Panc1 (cell line): ENCODE results near the gene ZNF236. TPM values are rescaled to one million over a fixed set of nuclear protein-coding genes. Genes with fewer than 3 reads are reported as not detected.

Experiments used
- ATAC-seq: fragments of 200-7000 bp; cut with Tn5 transposase; 2 replicates; pipeline ENCODE4 v1.9.1; 2020; ENCODE audit warnings: mild to moderate bottlenecking, moderate library complexity
- BruUV-seq: library from RNA; stranded (reverse); fragments of 400-500 nt; replicated peaks from 2 replicates; lab custom pipeline; 2021; lab: Mats Ljungman, UMichigan
- CTCF ChIA-PET: fragments of 300-600 bp; sonication (Branson Sonifier 250); formaldehyde crosslinking; loops from one replicate; lab custom pipeline; 2022; ENCODE audit warnings: antibody characterized with exemption; lab: Charles Lee
- POLR2A ChIA-PET: fragments of 300-600 bp; sonication (Branson Sonifier 250); formaldehyde crosslinking; loops from one replicate; lab custom pipeline; 2022; ENCODE audit warnings: antibody characterized with exemption; lab: Charles Lee
- DNase-seq: peaks from one replicate; pipeline ENCODE4 v3.0.0-alpha.2; 2010; ENCODE audit warnings: low read depth, low spot score
- H3K27ac ChIP-seq: 2 replicates; pipeline ENCODE4 v1.5.1; 2011; ENCODE audit warnings: mild to moderate bottlenecking, low read length, inconsistent platforms
- H3K27me3 ChIP-seq: fragments of 200-500 bp; sonication (Bioruptor generic); 2 replicates; pipeline ENCODE4 v1.6.0; 2014; ENCODE audit warnings: low read length, inconsistent platforms; ENCODE audit not compliant: control insufficient read depth, insufficient read depth
- H3K36me3 ChIP-seq: fragments of 200-500 bp; sonication (Bioruptor generic); 2 replicates; pipeline ENCODE4 v1.5.1; 2014; ENCODE audit warnings: inconsistent platforms, mild to moderate bottlenecking, low read length, moderate library complexity; ENCODE audit not compliant: control insufficient read depth, insufficient read depth
- H3K4me1 ChIP-seq: 2 replicates; pipeline ENCODE4 v1.5.1; 2011; ENCODE audit warnings: inconsistent platforms, mild to moderate bottlenecking, low read length, moderate library complexity; ENCODE audit not compliant: control insufficient read depth, insufficient read depth
- H3K4me3 ChIP-seq, 2 experiments: 2 replicates each; pipeline ENCODE4 v1.5.1; 2011 to 2012; ENCODE audit warnings: low read depth in 2 of 2, low read length in 2 of 2, mild to moderate bottlenecking in 2 of 2, inconsistent platforms in 1 of 2, moderate library complexity in 1 of 2
- H3K9me3 ChIP-seq: fragments of 200-500 bp; sonication (Bioruptor generic); 2 replicates; pipeline ENCODE4 v1.5.1; 2014; ENCODE audit warnings: low read depth, mild to moderate bottlenecking, inconsistent platforms, low read length, moderate library complexity; ENCODE audit not compliant: control insufficient read depth, insufficient read depth
- CTCF ChIP-seq: fragments of 450-650 bp; IDR thresholded peaks from 2 replicates; pipeline ENCODE4 v1.5.1; 2017; ENCODE audit warnings: mild to moderate bottlenecking
- POLR2AphosphoS5 ChIP-seq: IDR thresholded peaks from 2 replicates; pipeline ENCODE4 v1.6.1; 2012; ENCODE audit warnings: mild to moderate bottlenecking, low read depth, low read length, moderate library complexity
- REST ChIP-seq, 2 experiments: IDR thresholded peaks; 2 replicates each; pipeline ENCODE4 v1.6.1; 2011 to 2012; ENCODE audit warnings: low read depth in 2 of 2, control low read depth in 1 of 2, low read length in 1 of 2, mild to moderate bottlenecking in 1 of 2, moderate library complexity in 1 of 2; ENCODE audit not compliant: insufficient read depth in 1 of 2
- SIN3A ChIP-seq: IDR thresholded peaks from 2 replicates; pipeline ENCODE4 v1.6.1; 2012; ENCODE audit warnings: low read depth, mild to moderate bottlenecking, low read length, moderate library complexity, borderline replicate concordance; ENCODE audit not compliant: insufficient read depth
- TCF7L2 ChIP-seq: IDR thresholded peaks from 2 replicates; pipeline ENCODE4 v1.6.1; 2011; ENCODE audit warnings: mild to moderate bottlenecking, low read depth, low read length, inconsistent platforms
- in situ Hi-C: cut with HindIII; loops from 2 replicates; pipeline ENCODE4 v1.10.0; 2016; ENCODE audit warnings: low sequenced_read_pairs, low pct_unique_long_range_greater_than_20kb
- intact Hi-C: fragments of 100-400 bp; cut with micrococcal nuclease; formaldehyde crosslinking; loops from one replicate; pipeline ENCODE4 v1.10.0; 2022; ENCODE audit not compliant: unreplicated experiment
- total RNA-seq: library from RNA; stranded (reverse); gene quantifications from one replicate; pipeline ENCODE4 v1.2.1, GENCODE V29; 2021; ENCODE audit not compliant: unreplicated experiment

Gene ZNF236
- total RNA-seq, 1 experiment from 2014 or later: 32.2 TPM

GRCh38 chr18:77012120-77012519 lies 189.8 kb downstream of the ZNF236 start:
- Histone ChIP-seq H3K27ac (no peak overlapping the region), H3K4me1 (no peaks in the 10 kb centered on the region; the same call in 1 of the 2 replicates), H3K27me3 (no peaks in the 10 kb centered on the region), H3K4me3 (no peak overlapping the region), H3K9me3 (no peaks in the 10 kb centered on the region), H3K36me3 (no peaks in the 10 kb centered on the region)
- intact Hi-C loops: no loop called here
- no TSS peak for BruUV-seq
- ChIA-PET POLR2A (no interaction called here), CTCF (no interaction called here)
- ATAC-seq: no peak
- DNase-seq: no peak
- TF ChIP-seq SIN3A (no peak), CTCF (no peak), TCF7L2 (no peak), POLR2AphosphoS5 (no peak)
- in situ Hi-C loops: no loop called here

DNA sequence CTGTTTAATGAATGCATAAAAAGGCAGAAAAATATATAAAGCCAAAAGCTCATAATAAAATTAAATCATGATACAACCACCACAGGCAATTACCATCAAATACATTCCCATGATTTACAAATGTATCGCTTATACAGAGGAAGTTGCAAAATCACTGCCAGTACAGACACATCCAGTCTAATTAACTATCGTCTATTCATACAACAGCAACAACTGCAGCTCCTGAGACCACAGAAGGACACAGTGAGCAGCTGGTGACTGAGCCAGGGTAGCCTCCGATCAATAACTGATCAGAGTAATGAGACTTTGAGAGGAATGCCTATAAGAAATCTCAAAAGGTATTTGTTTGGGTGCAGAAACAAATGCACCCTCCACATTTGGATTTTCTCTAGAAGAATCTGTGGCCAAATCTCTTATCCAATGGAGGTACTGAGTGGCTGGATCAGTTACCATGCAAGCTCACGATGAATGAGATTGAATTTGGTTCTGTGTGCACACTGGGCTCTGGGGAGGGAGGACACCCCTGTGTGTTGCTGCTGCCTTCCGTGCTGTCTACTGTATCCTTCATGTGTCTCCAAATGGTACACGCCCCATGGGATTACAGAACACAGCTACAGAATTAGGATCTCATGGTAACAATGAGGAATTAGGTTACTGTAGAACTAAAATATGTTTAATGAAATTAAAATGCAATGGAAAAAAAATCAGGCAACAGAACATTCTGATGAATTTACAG lies 190.6 kb downstream of the ZNF236 start:
- Histone ChIP-seq H3K27me3 (no peaks in the 10 kb centered on the region), H3K4me3 (no peak overlapping the region), H3K4me1 (no peaks in the 10 kb centered on the region; the same call in 1 of the 2 replicates), H3K36me3 (no peaks in the 10 kb centered on the region), H3K27ac (no peak overlapping the region), H3K9me3 (no peaks in the 10 kb centered on the region)
- ChIA-PET CTCF (interaction anchor here (0.6 kb wide), 1 partner anchor 354 kb away, joined by 3 read pairs; no protein-coding TSS in a partner anchor), POLR2A (no interaction called here)
- DNase-seq (no peak), ATAC-seq (no peak)
- in situ Hi-C loops (no loop called here), intact Hi-C loops (no loop called here)
- TF ChIP-seq POLR2AphosphoS5: no peak
- TF ChIP-seq TCF7L2: no peak
- TF ChIP-seq REST (IDR thresholded peaks at IDR 0.05; ENCODE audit: insufficient read depth in 1 of 2, low read depth in 2 of 2, low read length in 1 of 2): no peak
- no peak for TF ChIP-seq SIN3A
- no peak for TF ChIP-seq CTCF
- BruUV-seq: no TSS peak
